OCI-LY1 (cell line): Measurements from ENCODE around the gene DCDC2B.

ENCODE experiments used
- EZH2 ChIP-seq: fragments of 200-600 bp; sonication (generic), shearing (Covaris generic); IDR thresholded peaks from 2 replicates; pipeline ENCODE4 v1.8.0; 2017; ENCODE audit warnings: borderline replicate concordance, mixed run types, mild to moderate bottlenecking, antibody characterized with exemption, low read length, moderate library complexity, mixed read lengths
- TF ChIP-seq, protein P1 (sequence below): fragments of 200-600 bp; sonication (generic), shearing (Covaris generic); IDR thresholded peaks from 2 replicates; pipeline ENCODE4 v1.5.1; 2017; ENCODE audit warnings: mild to moderate bottlenecking, antibody characterized with exemption, low read length, moderate library complexity, mixed read lengths

DNA sequence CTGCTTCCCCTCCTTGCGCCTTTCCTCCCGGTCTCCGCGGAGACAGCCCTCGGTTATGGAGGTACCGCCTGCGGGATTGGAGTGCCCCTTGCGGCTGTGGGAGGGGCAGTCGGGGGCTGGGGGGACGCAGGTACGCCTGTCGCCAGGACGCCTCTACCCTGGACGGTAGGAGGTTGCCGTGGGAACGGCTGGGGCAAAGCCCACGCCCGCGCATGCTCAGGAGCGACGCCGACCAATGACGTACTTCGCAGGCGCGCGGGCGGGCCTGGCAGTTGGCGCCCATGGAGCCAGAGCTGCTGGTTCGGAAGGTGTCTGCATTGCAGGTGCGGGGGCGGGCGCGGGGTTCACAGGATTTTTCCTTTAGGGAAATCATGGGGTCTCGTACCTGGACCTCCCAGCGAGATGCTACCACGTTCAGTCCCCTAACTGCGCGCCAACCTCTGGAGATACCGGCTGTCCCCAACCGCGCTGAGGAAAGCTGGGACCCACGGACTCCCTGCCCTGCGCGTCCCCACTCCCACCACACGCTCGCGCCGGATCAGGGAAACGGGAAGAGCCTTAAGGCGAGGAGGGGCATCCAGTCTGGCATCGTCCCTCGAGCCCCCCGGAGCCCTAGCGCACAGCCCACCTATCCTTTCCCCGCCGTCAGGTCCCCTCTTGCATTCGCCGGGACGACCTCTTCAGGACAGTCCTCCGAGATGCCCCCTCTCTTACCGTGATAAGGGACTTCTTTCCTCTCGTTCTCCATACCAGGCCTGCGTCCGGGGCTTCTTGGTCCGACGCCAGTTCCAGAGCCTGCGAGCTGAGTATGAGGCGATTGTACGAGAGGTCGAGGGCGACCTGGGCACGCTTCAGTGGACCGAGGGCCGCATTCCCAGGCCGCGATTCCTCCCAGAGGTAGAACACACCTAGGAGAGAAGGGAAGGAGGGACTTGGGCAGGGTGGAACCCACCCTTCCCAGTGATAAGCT lies 3.2 kb upstream of the DCDC2B start, which contains the start of gene IQCC:
- TF ChIP-seq, protein P1, sequence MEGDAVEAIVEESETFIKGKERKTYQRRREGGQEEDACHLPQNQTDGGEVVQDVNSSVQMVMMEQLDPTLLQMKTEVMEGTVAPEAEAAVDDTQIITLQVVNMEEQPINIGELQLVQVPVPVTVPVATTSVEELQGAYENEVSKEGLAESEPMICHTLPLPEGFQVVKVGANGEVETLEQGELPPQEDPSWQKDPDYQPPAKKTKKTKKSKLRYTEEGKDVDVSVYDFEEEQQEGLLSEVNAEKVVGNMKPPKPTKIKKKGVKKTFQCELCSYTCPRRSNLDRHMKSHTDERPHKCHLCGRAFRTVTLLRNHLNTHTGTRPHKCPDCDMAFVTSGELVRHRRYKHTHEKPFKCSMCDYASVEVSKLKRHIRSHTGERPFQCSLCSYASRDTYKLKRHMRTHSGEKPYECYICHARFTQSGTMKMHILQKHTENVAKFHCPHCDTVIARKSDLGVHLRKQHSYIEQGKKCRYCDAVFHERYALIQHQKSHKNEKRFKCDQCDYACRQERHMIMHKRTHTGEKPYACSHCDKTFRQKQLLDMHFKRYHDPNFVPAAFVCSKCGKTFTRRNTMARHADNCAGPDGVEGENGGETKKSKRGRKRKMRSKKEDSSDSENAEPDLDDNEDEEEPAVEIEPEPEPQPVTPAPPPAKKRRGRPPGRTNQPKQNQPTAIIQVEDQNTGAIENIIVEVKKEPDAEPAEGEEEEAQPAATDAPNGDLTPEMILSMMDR, result no peak
- no peak for TF ChIP-seq EZH2
